Keratinocyte (primary cell): ENCODE results near the gene NBEA. TPM values are rescaled to one million over a fixed set of nuclear protein-coding genes. Genes with fewer than 3 reads are reported as not detected.

ENCODE experiments used
- DNase-seq: peaks from one replicate; pipeline ENCODE4 v3.0.0-alpha.2; 2011; ENCODE audit warnings: low read depth, missing footprints, low spot score
- FAIRE-seq: peaks from 2 replicates; lab custom pipeline; 2011; peaks lifted over from hg19 to GRCh38; lab: Jason Lieb, UNC
- H2AFZ ChIP-seq: 2 replicates; pipeline ENCODE4 v1.6.0; 2012; ENCODE audit warnings: low read length, control low read depth, inconsistent platforms; ENCODE audit not compliant: control insufficient read depth
- H3K27ac ChIP-seq: 2 replicates; pipeline ENCODE4 v1.5.1; 2011; ENCODE audit warnings: low read length; ENCODE audit not compliant: control insufficient read depth, insufficient read depth
- H3K27me3 ChIP-seq: 3 replicates; pipeline ENCODE4 v1.6.0; 2011; ENCODE audit warnings: low read length; ENCODE audit not compliant: control insufficient read depth, insufficient read depth; ENCODE audit errors: extremely low read depth
- H3K36me3 ChIP-seq, 2 experiments: 2 replicates in 1 of 2; 3 replicates in 1 of 2; pipeline ENCODE4 v1.5.1; 2011; ENCODE audit warnings: low read length in 2 of 2, mild to moderate bottlenecking in 1 of 2; ENCODE audit not compliant: control insufficient read depth in 2 of 2, insufficient read depth in 2 of 2; ENCODE audit errors: extremely low read depth in 1 of 2
- H3K4me1 ChIP-seq: 3 replicates; pipeline ENCODE4 v1.5.1; 2011; ENCODE audit warnings: low read length; ENCODE audit not compliant: control insufficient read depth, insufficient read depth; ENCODE audit errors: extremely low read depth
- H3K4me2 ChIP-seq: 3 replicates; pipeline ENCODE4 v1.6.0; 2011; ENCODE audit warnings: low read depth, low read length; ENCODE audit not compliant: control insufficient read depth, insufficient read depth; ENCODE audit errors: extremely low read depth
- H3K4me3 ChIP-seq, 3 experiments: fragments of 200-600 bp in 1 of 3; sonication (generic) in 1 of 3; 2 replicates in 2 of 3; 3 replicates in 1 of 3; pipeline ENCODE4 v1.5.1; 2011 to 2016; ENCODE audit warnings: low read length in 3 of 3, mild to moderate bottlenecking in 3 of 3, control low read depth in 2 of 3, inconsistent platforms in 1 of 3, low read depth in 1 of 3, mixed read lengths in 1 of 3, mixed run types in 1 of 3, moderate library complexity in 1 of 3; ENCODE audit not compliant: control insufficient read depth in 2 of 3, insufficient read depth in 2 of 3; ENCODE audit errors: extremely low read depth in 1 of 3
- H3K79me2 ChIP-seq: 2 replicates; pipeline ENCODE4 v1.6.0; 2012; ENCODE audit warnings: low read length; ENCODE audit not compliant: control insufficient read depth, insufficient read depth
- H3K9ac ChIP-seq: 3 replicates; pipeline ENCODE4 v1.6.0; 2011; ENCODE audit warnings: low read length; ENCODE audit not compliant: control insufficient read depth, insufficient read depth; ENCODE audit errors: extremely low read depth
- H3K9me1 ChIP-seq: 3 replicates; pipeline ENCODE4 v1.6.0; 2011; ENCODE audit warnings: low read length; ENCODE audit not compliant: control insufficient read depth, insufficient read depth; ENCODE audit errors: extremely low read depth
- H3K9me3 ChIP-seq: 2 replicates; pipeline ENCODE4 v1.5.1; 2012; ENCODE audit warnings: low read depth, low read length; ENCODE audit not compliant: control insufficient read depth
- H4K20me1 ChIP-seq: 3 replicates; pipeline ENCODE4 v1.6.0; 2011; ENCODE audit warnings: low read length; ENCODE audit not compliant: control insufficient read depth, insufficient read depth; ENCODE audit errors: extremely low read depth
- CTCF ChIP-seq, 3 experiments: IDR thresholded peaks in 1 of 3; conservative IDR thresholded peaks in 1 of 3; optimal IDR thresholded peaks in 1 of 3; 2 replicates in 2 of 3; 3 replicates in 1 of 3; pipeline versions ENCODE3 to v1.5.1; 2011; ENCODE audit warnings: low read length in 3 of 3, mild to moderate bottlenecking in 3 of 3, moderate library complexity in 2 of 3, control low read depth in 1 of 3, inconsistent platforms in 1 of 3; ENCODE audit not compliant: insufficient read depth in 2 of 3; ENCODE audit errors: extremely low read depth in 1 of 3
- EZH2 ChIP-seq: IDR thresholded peaks from one replicate; pipeline ENCODE4 v1.6.1; 2012; ENCODE audit warnings: inconsistent platforms, mild to moderate bottlenecking, low read length, moderate library complexity
- dilution Hi-C: fragments of 300-500 bp; cut with MboI; formaldehyde crosslinking; loops from one replicate; pipeline ENCODE4 v1.7.0; 2020; ENCODE audit warnings: low sequenced_read_pairs; ENCODE audit not compliant: extremely low pct_ligation_motif_present
- polyA plus RNA-seq, 5 experiments: library from polyadenylated mRNA; depleted of rRNA in 3 of 5; stranded (reverse) in 3 of 5; stranded (forward) in 1 of 5; unstranded in 1 of 5; fragments of >200 nt; gene quantifications; 1 replicate in 1 of 5; 2 replicates in 3 of 5; 3 replicates in 1 of 5; pipeline versions ENCODE4 v1.2.1 to v1.2.3, GENCODE V29; 2011 to 2012; ENCODE audit warnings: missing spikeins in 2 of 5, low read depth in 1 of 5, low replicate concordance in 1 of 5

Gene NBEA
- polyA plus RNA-seq, 1 donor (not counting 4 experiments of a cell fraction or from before 2014, with no cell fraction given), result 0.05 TPM

GRCh38 chr13:35643625-35644024 lies 701.6 kb downstream of the NBEA start:
- no peaks in the 10 kb centered on the region for H3K27me3 ChIP-seq
- no peak for FAIRE-seq

GRCh38 chr13:35646056-35646774 lies 704.1 kb downstream of the NBEA start:
- Histone ChIP-seq H3K4me1 (no peaks in the 10 kb centered on the region), H4K20me1 (no peaks in the 10 kb centered on the region), H3K9ac (no peak overlapping the region), H3K27me3 (no peaks in the 10 kb centered on the region), H2AFZ (no peak overlapping the region), H3K36me3 (no peaks in the 10 kb centered on the region), H3K9me3 (no peaks in the 10 kb centered on the region), H3K9me1 (no peaks in the 10 kb centered on the region), H3K27ac (no peak overlapping the region), H3K79me2 (no peaks in the 10 kb centered on the region), H3K4me2 (no peak overlapping the region), H3K4me3 (no peak overlapping the region)
- dilution Hi-C loops, result no loop called here
- DNase-seq (no peak), FAIRE-seq (no peak)
- no peak for TF ChIP-seq EZH2
- TF ChIP-seq CTCF (optimal IDR thresholded peaks at IDR 0.05 in 1 of 3, IDR thresholded peaks at IDR 0.05 in 1 of 3, conservative IDR thresholded peaks at IDR 0.05 in 1 of 3; ENCODE audit: extremely low read depth in 1 of 3, insufficient read depth in 2 of 3, low read length in 3 of 3), result no peak

More at GRCh38 chr13:35643625-35644024, 701.6 kb downstream of the NBEA start:
- dilution Hi-C loops, result no loop called here
- no peak overlapping the region for H2AFZ ChIP-seq
- no peaks in the 10 kb centered on the region for H3K9me1 ChIP-seq
- no peak overlapping the region for H3K27ac ChIP-seq
- H3K79me2 ChIP-seq, result no peaks in the 10 kb centered on the region
- H3K9ac ChIP-seq, result no peak overlapping the region
- H3K4me3 ChIP-seq, result no peak overlapping the region
- no peaks in the 10 kb centered on the region for H3K4me1 ChIP-seq
- H4K20me1 ChIP-seq, result no peaks in the 10 kb centered on the region
- H3K9me3 ChIP-seq, result no peaks in the 10 kb centered on the region
- DNase-seq, result no peak
- TF ChIP-seq EZH2 (no peak), CTCF (optimal IDR thresholded peaks at IDR 0.05 in 1 of 3, IDR thresholded peaks at IDR 0.05 in 1 of 3, conservative IDR thresholded peaks at IDR 0.05 in 1 of 3; ENCODE audit: extremely low read depth in 1 of 3, insufficient read depth in 2 of 3, low read length in 3 of 3) (no peak)
- H3K4me2 ChIP-seq, result no peak overlapping the region
- no peaks in the 10 kb centered on the region for H3K36me3 ChIP-seq
